ENCODE results near the gene DBNDD1.

Gene DBNDD1

DNA sequence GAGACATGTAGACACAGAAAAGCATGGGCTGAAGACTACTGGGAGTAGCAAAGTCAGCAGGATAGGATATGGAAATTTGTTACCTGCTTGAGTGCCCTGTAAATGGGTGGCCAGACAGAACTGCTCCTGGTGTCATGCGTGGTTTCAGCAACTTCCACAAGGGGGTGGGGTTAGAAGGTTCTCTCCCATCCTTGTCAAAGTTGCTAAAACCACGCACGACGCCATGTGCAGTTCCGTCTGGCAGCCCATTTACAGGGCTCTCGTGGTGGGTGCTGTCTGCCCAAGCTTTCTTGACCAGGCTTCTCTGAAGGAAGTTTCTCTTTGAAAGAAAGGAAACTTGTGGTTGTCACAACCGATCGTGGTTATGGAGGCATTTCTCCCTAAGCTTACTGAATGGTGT lies 6.9 kb upstream of the DBNDD1 start:
- no peak for TF ChIP-seq YY1 (IDR thresholded peaks at IDR 0.05; ENCODE audit: insufficient read depth, insufficient read length)
- no peak for TF ChIP-seq ZNF274 (IDR thresholded peaks at IDR 0.05; ENCODE audit: low read depth, low read length)
- no peak for TF ChIP-seq SUZ12 (IDR thresholded peaks at IDR 0.05; ENCODE audit: extremely low read depth, insufficient read depth, insufficient read length)
- Histone ChIP-seq H3K4me1 (ENCODE audit: insufficient read depth, insufficient read length) (peaks cover 10% of the 10 kb centered on the region), H3K36me3 (ENCODE audit: insufficient read depth, insufficient read length, low read length) (peaks cover 17% of the 10 kb centered on the region), H3K27me3 (ENCODE audit: insufficient read depth, insufficient read length) (no peaks in the 10 kb centered on the region), H3K9me3 (ENCODE audit: insufficient read depth, low read length) (no peaks in the 10 kb centered on the region), H3K9ac (ENCODE audit: insufficient read length, low read depth) (no peak overlapping the region), H3K4me3 (ENCODE audit: insufficient read length, low read depth) (no peak overlapping the region)
- no peak for DNase-seq (ENCODE audit: low read depth, low spot score)

GRCh38 chr16:90023078-90023447 lies 3.8 kb upstream of the DBNDD1 start:
- Histone ChIP-seq H3K36me3 (ENCODE audit: insufficient read depth, insufficient read length, low read length) (peaks cover 2% of the 10 kb centered on the region), H3K9me3 (ENCODE audit: insufficient read depth, low read length) (no peaks in the 10 kb centered on the region), H3K27me3 (ENCODE audit: insufficient read depth, insufficient read length) (peaks cover 5% of the 10 kb centered on the region), H3K4me1 (ENCODE audit: insufficient read depth, insufficient read length) (peaks cover 5% of the 10 kb centered on the region), H3K9ac (ENCODE audit: insufficient read length, low read depth) (peak overlapping the region; percentile 93), H3K4me3 (ENCODE audit: insufficient read length, low read depth) (peak overlapping the region; percentile 82)
- TF ChIP-seq YY1 (IDR thresholded peaks at IDR 0.05; ENCODE audit: insufficient read depth, insufficient read length) (no peak), SUZ12 (IDR thresholded peaks at IDR 0.05; ENCODE audit: extremely low read depth, insufficient read depth, insufficient read length) (no peak), ZNF274 (IDR thresholded peaks at IDR 0.05; ENCODE audit: low read depth, low read length) (no peak)
- DNase-seq (ENCODE audit: low read depth, low spot score): no peak

GRCh38 chr16:90022209-90023077 lies 3.2 kb upstream of the DBNDD1 start:
- Histone ChIP-seq H3K4me1 (ENCODE audit: insufficient read depth, insufficient read length) (peaks cover 10% of the 10 kb centered on the region), H3K9ac (ENCODE audit: insufficient read length, low read depth) (peak overlapping the region; percentile 93), H3K9me3 (ENCODE audit: insufficient read depth, low read length) (no peaks in the 10 kb centered on the region), H3K36me3 (ENCODE audit: insufficient read depth, insufficient read length, low read length) (peaks cover 2% of the 10 kb centered on the region), H3K4me3 (ENCODE audit: insufficient read length, low read depth) (peak overlapping the region; percentile 82), H3K27me3 (ENCODE audit: insufficient read depth, insufficient read length) (peaks cover 5% of the 10 kb centered on the region)
- peak; percentile 81 for DNase-seq (ENCODE audit: low read depth, low spot score)
- TF ChIP-seq ZNF274 (IDR thresholded peaks at IDR 0.05; ENCODE audit: low read depth, low read length): no peak
- TF ChIP-seq YY1 (IDR thresholded peaks at IDR 0.05; ENCODE audit: insufficient read depth, insufficient read length): no peak
- TF ChIP-seq SUZ12 (IDR thresholded peaks at IDR 0.05; ENCODE audit: extremely low read depth, insufficient read depth, insufficient read length): no peak

DNA sequence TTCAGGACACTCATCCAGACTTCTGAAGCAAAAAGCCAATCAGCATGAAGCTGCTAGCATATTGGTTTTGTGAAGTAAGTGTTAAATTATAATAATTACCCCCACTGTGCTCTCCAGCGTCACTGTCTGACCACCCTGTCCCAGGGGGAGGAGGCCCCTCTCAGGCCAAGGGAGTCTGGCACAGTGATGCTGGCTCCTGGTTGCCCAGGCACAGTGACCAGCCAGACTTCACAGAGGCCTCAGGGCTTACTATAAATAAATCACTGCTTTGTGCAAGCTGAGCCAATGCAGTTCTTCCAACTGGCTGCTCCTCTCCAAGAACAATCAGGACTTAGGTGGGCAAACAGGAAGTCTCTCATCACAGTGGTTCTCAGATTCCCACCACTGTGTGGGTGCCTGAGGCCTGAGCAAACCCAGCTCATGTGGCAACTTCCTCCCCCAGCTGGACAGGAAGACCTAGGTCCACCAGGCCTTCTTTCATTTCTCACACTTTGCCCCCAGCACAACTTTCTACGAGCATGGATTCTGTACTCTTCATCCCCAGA lies 1.7 kb upstream of the DBNDD1 start:
- peak overlapping the region; percentile 63 for H3K4me3 ChIP-seq (ENCODE audit: insufficient read length, low read depth)

DNA sequence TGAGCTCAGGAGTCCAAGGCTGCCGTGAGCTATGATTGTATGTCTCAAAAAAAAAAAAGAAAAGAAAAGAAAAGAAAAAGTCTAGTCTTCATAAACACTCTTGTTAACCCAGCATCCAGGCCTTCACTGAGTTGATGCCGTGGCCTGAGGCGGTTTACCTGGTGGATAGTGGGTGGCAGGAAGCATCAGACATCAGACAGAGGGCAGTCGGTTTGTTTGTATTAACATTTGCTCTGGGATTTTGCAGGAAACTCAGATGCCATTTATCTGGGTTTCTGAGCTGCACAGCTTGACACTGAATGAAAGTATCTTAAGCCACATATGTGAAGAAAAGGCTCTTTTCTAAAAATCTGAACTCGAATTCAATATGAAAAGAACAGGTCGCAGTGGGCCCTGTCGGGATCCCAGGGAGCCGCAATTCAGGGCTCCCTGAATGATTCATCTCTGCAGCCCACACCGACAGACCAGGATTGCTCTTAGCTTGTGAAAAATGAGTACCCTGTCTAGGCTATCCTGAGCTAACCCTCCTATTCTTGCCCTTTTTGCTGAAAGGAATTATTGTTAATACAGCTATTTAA lies 1.1 kb upstream of the DBNDD1 start:
- peaks cover under 1% of the 10 kb centered on the region for H3K36me3 ChIP-seq (ENCODE audit: insufficient read depth, insufficient read length, low read length)
- peaks cover 5% of the 10 kb centered on the region for H3K27me3 ChIP-seq (ENCODE audit: insufficient read depth, insufficient read length)
- no peak for DNase-seq (ENCODE audit: low read depth, low spot score)
- TF ChIP-seq SUZ12 (IDR thresholded peaks at IDR 0.05; ENCODE audit: extremely low read depth, insufficient read depth, insufficient read length) (no peak), ZNF274 (IDR thresholded peaks at IDR 0.05; ENCODE audit: low read depth, low read length) (no peak), YY1 (IDR thresholded peaks at IDR 0.05; ENCODE audit: insufficient read depth, insufficient read length) (no peak)
- peak overlapping the region; percentile 90 for H3K9ac ChIP-seq (ENCODE audit: insufficient read length, low read depth)
- no peaks in the 10 kb centered on the region for H3K9me3 ChIP-seq (ENCODE audit: insufficient read depth, low read length)
- peaks cover 10% of the 10 kb centered on the region for H3K4me1 ChIP-seq (ENCODE audit: insufficient read depth, insufficient read length)
- H3K4me3 ChIP-seq (ENCODE audit: insufficient read length, low read depth): peak overlapping the region; percentile 63

More for the DNA sequence above, 1.7 kb upstream of the DBNDD1 start:
- H3K4me1 ChIP-seq (ENCODE audit: insufficient read depth, insufficient read length): peaks cover 10% of the 10 kb centered on the region
- TF ChIP-seq YY1 (IDR thresholded peaks at IDR 0.05; ENCODE audit: insufficient read depth, insufficient read length): no peak
- no peak for TF ChIP-seq ZNF274 (IDR thresholded peaks at IDR 0.05; ENCODE audit: low read depth, low read length)
- no peak for TF ChIP-seq SUZ12 (IDR thresholded peaks at IDR 0.05; ENCODE audit: extremely low read depth, insufficient read depth, insufficient read length)
- no peaks in the 10 kb centered on the region for H3K9me3 ChIP-seq (ENCODE audit: insufficient read depth, low read length)
- H3K9ac ChIP-seq (ENCODE audit: insufficient read length, low read depth): peak overlapping the region; percentile 57
- no peaks in the 10 kb centered on the region for H3K36me3 ChIP-seq (ENCODE audit: insufficient read depth, insufficient read length, low read length)
- peaks cover 5% of the 10 kb centered on the region for H3K27me3 ChIP-seq (ENCODE audit: insufficient read depth, insufficient read length)
- DNase-seq (ENCODE audit: low read depth, low spot score): no peak

DNA sequence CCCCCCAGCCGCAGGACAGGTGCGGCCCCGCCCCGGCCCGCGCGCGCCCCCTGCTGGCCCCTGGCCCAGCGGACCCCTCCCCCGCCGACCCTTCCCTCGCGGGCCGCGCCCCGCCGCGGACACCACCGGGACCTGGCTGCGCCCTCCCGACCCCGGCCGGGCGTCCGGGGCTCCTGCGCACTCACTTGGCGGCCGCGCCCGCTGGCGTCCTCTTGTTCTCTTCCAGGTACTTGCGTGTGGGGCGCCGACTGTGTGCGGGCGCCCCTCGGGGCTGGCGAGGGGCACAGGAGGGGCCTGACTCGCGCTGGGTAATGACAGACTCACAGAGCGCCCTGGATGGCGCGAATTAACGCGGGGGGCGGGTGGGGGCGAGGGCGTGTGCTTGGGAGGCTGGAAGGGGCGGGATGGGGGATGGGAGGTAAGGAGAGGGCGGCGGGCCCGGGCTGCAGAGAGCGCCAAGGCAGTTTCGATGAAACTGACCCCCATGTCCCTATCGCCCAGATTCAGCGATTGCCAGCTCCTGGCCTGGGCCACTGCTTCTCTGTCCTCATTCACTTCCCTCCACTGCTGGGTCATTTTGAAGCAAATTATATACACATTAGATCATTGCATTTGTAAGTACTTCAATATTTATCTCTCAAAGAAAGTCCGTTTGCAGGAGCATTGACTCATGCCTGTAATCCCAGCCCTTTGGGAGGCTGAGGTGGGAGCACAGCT lies 445 bp upstream of the DBNDD1 start:
- no peak for TF ChIP-seq SUZ12 (IDR thresholded peaks at IDR 0.05; ENCODE audit: extremely low read depth, insufficient read depth, insufficient read length)
- TF ChIP-seq YY1 (IDR thresholded peaks at IDR 0.05; ENCODE audit: insufficient read depth, insufficient read length): no peak
- no peak for TF ChIP-seq ZNF274 (IDR thresholded peaks at IDR 0.05; ENCODE audit: low read depth, low read length)
- H3K27me3 ChIP-seq (ENCODE audit: insufficient read depth, insufficient read length): peaks cover 5% of the 10 kb centered on the region
- H3K9ac ChIP-seq (ENCODE audit: insufficient read length, low read depth): peak overlapping the region; percentile 90
- H3K4me1 ChIP-seq (ENCODE audit: insufficient read depth, insufficient read length): peaks cover 10% of the 10 kb centered on the region
- no peak for DNase-seq (ENCODE audit: low read depth, low spot score)
- no peaks in the 10 kb centered on the region for H3K9me3 ChIP-seq (ENCODE audit: insufficient read depth, low read length)
- H3K36me3 ChIP-seq (ENCODE audit: insufficient read depth, insufficient read length, low read length): peaks cover 5% of the 10 kb centered on the region
- peak overlapping the region; percentile 63 for H3K4me3 ChIP-seq (ENCODE audit: insufficient read length, low read depth)
